COLO668 (cell line): Measurements from ENCODE around the gene ERO1A.
"Not testable (repeated sequence)": the region's sequence is repeated elsewhere in the genome, so short reads cannot be mapped to it uniquely, and the experiment has no call there.

ENCODE experiments used
- DNase-seq: peaks from one replicate; lab custom pipeline; 2025; ENCODE audit not compliant: unreplicated experiment; lab: John Stamatoyannopoulos, UW

The ERO1A gene, protein sequence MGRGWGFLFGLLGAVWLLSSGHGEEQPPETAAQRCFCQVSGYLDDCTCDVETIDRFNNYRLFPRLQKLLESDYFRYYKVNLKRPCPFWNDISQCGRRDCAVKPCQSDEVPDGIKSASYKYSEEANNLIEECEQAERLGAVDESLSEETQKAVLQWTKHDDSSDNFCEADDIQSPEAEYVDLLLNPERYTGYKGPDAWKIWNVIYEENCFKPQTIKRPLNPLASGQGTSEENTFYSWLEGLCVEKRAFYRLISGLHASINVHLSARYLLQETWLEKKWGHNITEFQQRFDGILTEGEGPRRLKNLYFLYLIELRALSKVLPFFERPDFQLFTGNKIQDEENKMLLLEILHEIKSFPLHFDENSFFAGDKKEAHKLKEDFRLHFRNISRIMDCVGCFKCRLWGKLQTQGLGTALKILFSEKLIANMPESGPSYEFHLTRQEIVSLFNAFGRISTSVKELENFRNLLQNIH

DNA sequence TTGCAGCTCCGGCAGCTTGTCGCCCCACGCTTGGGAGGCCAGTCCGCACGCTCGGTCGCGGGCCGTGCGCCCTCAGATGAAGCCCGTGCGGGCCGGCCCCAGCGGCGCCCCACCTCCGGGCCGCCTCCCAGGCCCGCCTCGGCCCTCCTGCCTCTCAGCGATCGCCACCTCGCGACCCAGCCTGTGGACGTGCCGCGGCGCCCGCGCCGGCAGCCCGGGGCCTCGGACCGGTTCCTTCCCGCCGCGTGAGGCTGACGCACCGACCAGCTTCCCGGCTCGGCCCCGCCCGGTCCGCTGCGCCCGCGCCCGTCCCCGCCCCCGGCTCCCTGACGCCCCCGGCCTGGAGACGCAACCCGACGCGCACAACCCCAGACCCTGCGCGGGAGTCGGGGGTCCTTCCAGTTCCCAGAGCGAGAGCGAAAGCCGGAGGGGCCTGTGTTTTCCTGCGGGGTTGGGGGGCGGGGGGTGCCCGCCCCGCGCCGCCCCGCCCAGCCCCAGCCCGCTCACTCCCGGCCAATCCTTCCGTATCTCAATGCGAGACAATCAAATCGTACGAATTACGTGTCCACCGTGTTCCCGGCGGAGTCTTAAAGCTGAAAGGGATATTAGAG, at the start of gene ERO1A:
Gene ERO1A, minus strand, starts transcription at position 78 of the 611 bp plus-strand sequence. Its CDS starts 77 bp downstream, at position 1.
- DNase-seq = peak; percentile 87

DNA sequence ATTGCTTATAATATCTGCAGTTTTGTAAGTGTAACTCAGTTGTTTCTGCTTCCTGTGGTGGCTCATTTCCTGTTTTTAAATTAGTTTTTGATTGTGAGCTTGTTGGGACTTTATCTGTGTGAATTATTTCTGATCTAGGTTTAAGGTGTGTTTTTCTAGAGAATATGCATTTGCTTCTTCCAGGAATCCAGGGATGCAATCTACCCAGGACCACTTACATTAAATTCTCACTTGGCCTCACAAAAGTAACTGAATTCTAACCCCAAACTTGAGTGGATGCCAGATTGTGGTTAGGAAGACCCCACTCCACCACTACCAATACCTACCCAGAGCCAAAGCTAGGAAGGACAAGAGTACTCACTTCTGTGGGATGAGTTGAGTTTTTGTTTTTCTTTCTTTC, 46.5 kb upstream of the ERO1A start:
- no peak for DNase-seq

DNA sequence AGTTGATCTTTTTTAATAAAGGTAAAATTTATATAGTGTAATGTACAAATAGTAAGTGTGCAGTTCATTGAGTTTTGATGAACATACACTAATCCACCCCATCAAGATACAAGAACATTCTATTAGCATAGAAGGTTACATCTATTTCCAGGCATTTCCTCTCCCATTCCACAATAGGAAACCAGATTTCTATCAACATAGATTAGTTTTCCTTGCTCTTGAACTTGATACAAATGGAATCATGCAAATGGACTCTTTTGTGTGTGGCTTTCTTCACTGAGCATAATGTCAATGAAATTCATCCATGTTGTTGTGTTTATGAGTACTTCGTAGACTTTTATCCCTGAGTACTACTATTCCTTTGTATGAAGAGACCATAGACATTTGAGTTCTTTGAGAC, 45.4 kb upstream of the ERO1A start:
- no peak for DNase-seq

DNA sequence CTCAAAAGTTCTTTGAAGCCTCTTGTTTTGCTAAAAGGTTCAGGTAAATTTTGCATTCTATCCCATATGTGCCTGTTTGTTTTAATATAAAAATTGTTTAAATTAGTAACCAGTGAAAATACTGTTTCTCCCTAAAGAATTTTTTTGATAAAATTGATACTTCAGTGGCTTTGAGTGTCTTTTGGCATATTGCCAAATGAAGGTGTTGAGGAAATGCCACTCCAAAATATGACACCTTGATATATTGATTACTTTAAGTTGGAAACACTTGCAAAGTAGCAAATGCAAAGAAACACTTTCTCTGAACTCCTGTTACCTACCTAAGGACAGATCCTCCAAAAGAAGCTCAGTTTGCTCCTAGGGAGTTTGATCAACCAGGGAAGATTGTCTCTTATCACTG, 43.1 kb upstream of the ERO1A start:
- no peak for DNase-seq

DNA sequence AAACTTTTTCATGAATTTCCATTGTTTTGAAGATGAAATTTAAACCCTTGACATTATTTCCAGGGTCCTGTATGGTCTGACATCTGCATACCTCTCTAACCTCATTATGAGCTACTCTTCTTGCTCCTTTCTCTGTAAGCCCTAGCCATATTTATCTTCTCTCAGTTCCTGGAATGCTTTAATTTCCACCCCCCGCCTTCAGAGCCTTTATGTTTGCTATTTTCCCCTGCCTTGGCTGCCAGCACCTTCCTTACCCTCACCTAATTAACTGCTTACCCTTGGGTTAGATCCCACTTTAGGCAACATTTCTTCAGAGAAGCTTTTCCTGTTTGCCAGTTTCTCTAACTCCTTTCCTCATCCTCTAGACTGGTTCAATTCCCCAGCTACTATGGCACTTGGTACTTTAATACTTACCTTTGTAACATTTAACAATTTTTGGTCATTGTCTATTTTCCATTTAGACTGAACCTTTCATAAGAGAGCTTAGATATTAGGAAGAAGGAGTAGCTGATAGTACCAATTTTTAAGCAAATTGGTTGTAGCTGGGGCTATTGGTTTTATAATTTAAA, 40.6 kb upstream of the ERO1A start:
- no peak for DNase-seq

DNA sequence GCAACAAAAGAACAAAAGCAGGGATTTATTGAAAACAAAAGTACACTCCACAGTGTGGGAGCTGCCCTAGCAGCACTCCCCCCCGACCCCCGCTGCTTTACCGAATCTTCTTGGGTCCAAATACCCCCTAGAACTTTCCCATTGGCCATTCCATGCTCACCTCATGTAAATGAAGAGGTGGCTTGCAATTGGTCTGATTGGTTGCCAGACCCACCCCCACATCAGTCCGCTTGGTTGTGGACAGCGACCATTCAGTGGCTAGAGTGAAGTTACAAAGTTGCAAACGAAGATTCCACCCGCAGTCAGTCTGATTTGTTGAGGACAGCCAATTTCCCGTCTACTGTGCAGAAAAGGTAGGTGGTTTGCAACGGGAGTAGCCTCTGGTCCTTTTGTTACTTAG, 38.5 kb upstream of the ERO1A start:
- DNase-seq = no peak

DNA sequence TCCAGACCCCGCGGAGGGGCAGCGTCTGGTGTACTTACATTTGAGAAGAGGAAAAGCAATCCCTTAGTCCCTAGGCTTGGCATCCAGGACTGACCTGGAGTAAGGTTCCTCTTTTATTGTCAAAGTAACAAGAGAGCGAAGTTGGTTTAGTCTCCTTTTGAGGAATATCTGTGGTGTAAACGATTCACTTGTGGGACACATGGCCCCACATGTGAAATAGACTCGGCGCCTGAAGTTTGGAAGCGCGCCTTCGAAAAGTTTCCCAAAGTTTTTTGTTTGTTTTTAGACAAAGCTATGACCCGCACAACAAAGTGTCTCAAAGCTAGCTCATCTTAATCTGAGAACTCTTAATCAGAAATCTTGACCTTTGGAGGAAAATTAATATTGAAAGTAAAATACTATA, 35.4 kb upstream of the ERO1A start:
- DNase-seq = no peak

DNA sequence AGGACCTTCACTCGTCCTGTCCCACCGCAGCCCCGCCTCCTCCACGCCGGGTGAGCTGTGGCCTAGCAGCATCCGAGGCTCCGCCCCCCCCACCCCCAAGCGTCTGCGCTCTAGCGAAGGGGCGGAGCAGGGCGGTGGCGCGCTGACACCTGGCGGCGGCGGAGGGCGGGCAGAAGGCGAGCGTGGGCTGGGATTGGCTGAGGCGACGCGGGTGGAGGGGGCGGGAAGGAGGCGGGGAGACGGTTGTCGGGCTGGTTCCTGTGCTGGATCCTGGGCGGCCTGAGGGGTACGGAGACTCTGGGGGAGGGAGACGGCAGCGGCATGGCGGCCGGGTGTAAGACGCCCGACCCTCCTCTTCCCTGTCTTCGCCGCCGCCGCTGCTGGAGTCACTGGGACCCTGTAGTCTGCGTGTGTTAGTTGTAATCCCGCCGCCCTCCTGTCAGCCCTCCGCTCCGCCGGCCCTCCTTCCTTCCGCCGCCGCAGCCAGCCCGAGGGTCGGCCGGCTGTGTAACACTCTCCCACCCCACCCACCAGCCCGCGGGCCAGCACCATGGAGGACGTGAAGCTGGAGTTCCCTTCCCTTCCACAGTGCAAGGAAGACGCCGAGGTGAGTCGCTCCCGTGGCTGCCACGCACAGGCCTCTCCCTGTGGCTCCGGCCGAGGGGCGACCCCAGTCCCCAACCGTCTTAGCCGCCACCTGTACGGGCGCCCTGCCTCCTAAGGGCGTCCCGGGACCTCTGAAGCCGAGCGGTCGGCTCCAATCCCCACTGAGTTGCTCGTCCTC, 34.8 kb upstream of the ERO1A start, which contains the start of gene STYX:
Gene STYX, plus strand, starts transcription at position 242 of the 784 bp plus-strand sequence. Its CDS starts 309 bp downstream, at position 551.
- peak; percentile 99 for DNase-seq

DNA sequence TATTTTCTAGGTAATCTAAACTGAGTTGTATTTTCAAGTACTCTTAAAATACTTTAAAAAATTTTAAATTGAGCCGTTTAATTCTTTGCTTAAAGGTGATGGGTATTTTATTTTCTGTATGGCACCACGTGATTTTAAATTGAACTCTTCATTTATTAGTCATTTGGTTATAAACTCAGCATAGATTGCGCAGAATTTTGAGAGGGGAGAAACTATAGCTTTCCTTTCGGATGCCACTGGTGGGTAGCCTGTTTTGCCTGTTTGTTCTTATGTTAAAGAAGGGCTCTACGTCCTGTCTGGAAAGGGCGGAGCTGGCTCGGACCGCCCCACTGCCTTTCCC, 34.2 kb upstream of the ERO1A start:
- no peak for DNase-seq

DNA sequence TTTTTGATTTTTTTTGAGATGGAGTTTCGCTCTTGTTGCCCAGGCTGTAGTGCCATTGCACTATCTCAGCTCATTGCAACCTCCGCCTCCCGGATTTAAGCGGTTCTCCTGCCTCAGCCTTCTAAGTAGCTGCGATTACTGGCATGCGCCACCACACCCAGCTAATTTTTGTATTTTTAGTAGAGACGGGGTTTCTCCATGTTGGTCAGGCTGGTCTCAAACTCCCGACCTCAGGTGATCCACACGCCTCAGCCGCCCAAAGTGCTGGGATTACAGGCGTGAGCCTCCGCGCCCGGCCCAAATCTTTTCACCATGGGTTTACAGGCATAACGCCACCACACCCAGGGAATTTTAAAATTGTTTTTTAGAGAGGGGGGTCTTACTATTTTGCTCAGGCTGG, 33.7 kb upstream of the ERO1A start:
- not testable (repeated sequence) for DNase-seq

DNA sequence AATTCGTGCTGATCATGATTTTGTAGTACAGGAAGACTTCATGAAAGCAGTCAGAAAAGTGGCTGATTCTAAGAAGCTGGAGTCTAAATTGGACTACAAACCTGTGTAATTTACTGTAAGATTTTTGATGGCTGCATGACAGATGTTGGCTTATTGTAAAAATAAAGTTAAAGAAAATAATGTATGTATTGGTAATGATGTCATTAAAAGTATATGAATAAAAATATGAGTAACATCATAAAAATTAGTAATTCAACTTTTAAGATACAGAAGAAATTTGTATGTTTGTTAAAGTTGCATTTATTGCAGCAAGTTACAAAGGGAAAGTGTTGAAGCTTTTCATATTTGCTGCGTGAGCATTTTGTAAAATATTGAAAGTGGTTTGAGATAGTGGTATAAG, 32.2 kb upstream of the ERO1A start:
- not testable (repeated sequence) for DNase-seq

DNA sequence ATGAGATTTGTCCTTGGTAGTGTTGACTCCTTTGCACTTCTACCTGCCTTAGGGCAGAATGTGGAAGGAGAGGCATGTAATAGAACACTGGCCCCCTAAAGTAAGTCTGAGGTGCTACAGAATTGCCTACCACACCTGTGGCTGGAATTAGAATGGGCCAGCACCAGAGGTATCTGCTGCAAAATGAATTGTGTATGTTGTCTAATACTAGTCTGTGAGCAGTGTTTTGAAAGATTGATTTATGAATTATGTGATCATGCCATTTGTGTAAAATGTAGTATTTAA, 28.9 kb upstream of the ERO1A start:
- DNase-seq = no peak

DNA sequence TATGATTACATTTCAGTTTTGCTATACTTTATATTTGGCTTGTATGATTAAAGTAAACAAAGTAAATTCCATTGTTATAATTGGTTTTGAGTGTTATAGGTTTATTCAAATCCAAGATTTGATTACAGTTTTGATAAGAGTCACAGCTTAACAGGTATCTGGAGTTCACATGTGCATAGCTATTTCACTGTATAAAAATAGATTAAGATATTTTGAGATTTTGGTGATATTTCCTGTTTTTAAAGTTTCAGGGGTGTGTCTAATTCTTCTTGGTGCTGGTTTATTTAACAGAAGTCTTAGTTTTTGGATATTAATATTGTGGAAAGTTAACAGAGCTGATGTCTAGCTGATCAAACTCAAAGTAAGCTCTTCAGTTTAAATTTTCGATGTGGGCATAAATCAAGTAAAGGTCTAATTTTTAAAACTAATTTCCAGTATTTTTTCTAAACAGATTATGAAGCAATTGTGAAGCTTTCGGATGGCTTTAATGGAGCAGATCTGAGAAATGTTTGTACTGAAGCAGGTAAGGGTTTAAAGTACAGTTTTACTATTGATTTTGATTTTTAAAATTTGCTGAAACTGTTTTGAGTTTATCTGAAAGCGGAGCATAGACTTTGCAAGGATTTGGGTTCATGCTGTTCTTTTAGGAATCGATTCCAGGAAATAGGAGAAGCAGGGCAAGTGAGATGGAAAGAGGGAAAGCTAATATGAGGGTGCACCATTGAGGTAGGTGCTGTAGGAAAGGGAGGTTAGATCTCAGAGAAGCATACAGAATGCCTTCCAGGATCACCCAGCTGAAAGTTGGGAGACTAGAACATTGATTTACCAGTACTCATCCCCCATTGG, 28.4 kb upstream of the ERO1A start:
- DNase-seq = no peak

DNA sequence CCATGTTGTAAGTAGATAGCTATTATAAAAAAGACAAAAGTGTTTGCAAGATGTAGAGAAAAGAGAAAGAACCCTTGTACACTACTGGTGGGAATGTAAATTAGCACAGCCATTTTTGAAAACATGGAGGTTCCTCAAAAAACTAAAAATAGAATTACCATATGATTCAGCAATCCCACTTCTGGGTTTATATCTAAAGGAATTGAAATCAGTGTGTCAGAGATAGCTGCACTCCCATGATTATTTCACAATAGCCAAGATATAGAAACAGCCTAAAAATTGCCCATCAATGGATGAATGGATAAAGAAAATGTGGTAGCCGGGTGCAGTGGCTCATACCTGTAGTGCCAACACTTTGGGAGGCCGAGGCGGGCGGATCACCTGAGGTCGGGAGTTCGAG, 20.8 kb upstream of the ERO1A start:
- DNase-seq = no peak

DNA sequence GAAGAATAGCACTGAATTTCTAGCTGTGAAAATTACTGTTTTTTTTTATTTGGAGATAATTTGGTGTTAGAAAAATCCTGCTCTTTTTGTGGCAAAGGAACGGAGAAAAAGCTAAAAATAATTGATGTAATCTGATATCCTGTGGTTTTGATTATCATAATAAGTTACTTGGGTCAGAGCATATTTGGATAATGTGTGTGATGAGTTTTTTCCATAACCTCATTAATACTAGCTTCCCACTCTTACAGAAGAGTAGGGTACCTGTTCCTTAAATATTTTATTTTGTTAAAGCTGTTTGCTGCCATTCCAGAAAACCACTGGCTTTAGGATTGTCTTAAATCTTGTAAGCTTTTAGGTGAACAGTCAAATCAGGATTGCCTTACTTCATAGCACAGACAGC, 16.3 kb upstream of the ERO1A start:
- no peak for DNase-seq

DNA sequence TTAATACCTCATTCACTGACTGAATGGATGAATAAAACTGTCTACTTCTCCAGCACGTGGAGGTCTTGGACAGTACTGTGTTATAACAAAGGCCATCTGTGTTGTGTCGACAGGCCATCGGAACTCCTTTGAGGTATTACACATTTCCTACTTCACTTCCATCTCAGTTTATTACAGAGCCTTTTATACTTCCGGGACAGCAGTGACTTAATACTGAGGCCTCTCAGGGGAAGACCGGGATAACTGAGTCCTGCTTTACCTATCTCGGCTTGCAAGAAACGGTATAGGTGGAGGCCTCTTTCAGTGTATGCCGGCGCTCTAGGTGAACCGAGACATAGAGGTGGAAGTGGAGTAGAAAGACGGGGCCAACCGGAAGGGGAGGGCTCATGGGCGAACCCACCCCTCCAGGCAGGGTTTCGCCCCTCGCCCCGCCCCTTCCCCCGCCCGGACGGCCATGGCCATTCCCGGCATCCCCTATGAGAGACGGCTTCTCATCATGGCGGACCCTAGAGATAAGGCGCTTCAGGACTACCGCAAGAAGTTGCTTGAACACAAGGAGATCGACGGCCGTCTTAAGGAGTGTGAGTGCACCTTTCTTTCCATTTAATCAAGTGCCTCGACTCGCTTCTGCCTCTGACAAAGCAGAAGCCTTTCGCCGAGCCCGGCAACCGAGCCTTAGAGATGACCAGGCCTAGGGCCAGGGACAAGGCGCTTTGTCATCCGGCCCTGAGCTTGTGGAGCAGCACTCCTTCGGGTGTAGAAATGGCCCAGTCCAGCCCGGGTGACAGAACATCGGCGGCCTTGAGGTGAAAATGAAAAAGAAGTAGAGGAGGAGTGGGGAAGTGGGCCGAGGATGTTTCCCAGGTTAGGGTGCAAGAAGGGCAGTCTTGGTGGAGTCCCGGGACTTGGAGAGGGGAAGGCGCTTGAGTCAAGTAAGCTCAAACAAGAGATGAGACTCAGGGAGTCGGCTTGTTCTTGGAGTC, 11.7 kb upstream of the ERO1A start, which contains the start of gene PSMC6:
Gene PSMC6, plus strand, starts transcription at position 477 of the 983 bp plus-strand sequence. Its CDS starts 20 bp downstream, at position 497.
- DNase-seq = peak; percentile 96

DNA sequence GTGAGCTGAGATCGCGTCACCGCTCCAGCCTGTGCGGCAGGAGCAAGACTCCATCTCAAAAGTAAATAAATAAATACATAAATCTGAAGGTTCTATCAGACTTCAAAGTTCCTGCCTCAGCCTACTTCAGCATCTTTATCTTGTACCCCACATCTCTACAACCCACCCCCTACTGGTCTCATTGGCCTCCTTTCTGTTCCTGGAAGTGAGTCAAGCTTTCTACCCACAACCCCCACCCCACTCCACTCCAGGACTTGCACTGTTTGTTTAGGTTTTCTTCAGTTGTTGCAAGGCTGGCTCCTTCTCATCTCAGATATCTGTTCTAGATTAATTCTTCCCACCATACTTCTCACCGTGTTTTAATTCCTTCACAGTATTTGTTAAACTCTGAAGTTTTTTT, 10.9 kb upstream of the ERO1A start:
- DNase-seq = no peak

DNA sequence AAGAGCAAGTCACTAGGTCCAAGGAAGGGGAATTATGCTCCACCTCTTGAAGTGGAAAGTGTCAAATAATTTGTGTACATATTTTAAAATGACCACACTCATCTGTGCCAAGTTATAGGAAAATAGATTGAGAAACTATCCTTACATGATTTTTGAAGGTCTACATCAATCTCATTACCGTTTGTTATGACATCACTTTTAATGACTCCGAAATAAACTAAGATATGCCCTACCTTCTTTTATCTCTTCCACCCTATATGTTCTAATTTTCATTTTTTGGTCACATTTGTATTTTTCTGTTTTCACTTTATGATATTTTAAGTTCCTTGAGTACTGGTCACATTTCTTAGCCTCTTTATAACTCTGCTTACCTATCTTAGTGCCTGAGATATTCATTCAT, 8.3 kb upstream of the ERO1A start:
- DNase-seq = no peak

DNA sequence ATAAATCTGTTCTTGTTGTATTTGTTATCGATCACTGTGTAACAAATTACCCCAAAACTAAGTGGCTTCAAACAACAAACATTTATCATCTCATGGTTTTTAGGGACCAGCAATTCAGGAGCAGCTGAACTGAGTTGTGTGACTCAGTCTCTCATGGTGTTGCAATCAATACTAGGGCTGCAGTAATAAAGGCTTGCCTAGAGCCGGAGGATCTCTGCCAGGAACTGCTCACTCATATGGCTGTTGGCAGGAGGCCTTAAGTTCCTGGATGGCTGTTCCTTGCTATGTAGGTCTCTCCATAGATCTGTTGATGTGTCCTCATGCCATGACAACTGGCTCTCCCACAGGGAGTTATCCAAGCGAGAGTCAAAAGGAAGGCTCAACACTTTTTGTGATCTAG, 7.9 kb upstream of the ERO1A start:
- DNase-seq = no peak
